ENCODE data around the gene PSMB7.

The PSMB7 gene

DNA sequence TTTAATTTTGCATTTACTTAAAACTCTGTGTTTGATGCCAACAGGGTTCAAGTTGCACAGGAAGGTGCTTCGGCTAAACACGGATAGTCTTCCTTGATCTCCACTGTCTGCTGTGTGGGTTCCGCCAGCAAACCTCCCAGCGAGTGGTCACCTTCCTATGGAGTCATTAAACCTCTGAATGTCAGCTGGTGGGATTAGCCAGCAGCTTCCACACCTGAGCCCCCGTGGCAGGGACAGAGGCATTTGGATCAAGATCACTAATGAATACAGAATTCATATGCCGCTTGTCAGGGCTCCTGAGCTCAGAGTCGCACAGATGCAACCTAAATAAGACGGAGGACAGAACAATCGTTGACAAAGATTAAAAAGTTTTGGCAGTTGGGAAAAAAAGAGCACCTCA is 39.5 kb downstream of the PSMB7 start:
- no peak for ATAC-seq (ENCODE audit: insufficient read depth, low read depth)
- H2AFZ ChIP-seq (ENCODE audit: low read depth, low read length), result no peak overlapping the region
- H3K9ac ChIP-seq (ENCODE audit: low read depth, low read length), result no peak overlapping the region
- no peaks in the 10 kb centered on the region for H3K9me3 ChIP-seq (ENCODE audit: insufficient read depth, low read length, severe bottlenecking)
- H3K36me3 ChIP-seq (ENCODE audit: insufficient read depth, low read length), result peaks cover 28% of the 10 kb centered on the region
- no peak for DNase-seq
- peaks cover 36% of the 10 kb centered on the region; the same call in 1 of the 2 replicates for H4K20me1 ChIP-seq (ENCODE audit: insufficient read depth, low read length)
- TF ChIP-seq, protein P1, sequence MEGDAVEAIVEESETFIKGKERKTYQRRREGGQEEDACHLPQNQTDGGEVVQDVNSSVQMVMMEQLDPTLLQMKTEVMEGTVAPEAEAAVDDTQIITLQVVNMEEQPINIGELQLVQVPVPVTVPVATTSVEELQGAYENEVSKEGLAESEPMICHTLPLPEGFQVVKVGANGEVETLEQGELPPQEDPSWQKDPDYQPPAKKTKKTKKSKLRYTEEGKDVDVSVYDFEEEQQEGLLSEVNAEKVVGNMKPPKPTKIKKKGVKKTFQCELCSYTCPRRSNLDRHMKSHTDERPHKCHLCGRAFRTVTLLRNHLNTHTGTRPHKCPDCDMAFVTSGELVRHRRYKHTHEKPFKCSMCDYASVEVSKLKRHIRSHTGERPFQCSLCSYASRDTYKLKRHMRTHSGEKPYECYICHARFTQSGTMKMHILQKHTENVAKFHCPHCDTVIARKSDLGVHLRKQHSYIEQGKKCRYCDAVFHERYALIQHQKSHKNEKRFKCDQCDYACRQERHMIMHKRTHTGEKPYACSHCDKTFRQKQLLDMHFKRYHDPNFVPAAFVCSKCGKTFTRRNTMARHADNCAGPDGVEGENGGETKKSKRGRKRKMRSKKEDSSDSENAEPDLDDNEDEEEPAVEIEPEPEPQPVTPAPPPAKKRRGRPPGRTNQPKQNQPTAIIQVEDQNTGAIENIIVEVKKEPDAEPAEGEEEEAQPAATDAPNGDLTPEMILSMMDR (IDR thresholded peaks at IDR 0.05; ENCODE audit: borderline replicate concordance, extremely low read depth, low read length, poor library complexity, severe bottlenecking), result no peak
- TF ChIP-seq EZH2 (IDR thresholded peaks at IDR 0.05; ENCODE audit: borderline replicate concordance, low read depth, low read length, severe bottlenecking), result no peak
- no peak overlapping the region for H3K4me2 ChIP-seq (ENCODE audit: insufficient read depth, low read length)
- no peaks in the 10 kb centered on the region for H3K4me1 ChIP-seq (ENCODE audit: insufficient read depth, low read length)
- no peak overlapping the region for H3K27ac ChIP-seq (ENCODE audit: low read length)
- no peaks in the 10 kb centered on the region for H3K27me3 ChIP-seq (ENCODE audit: insufficient read depth, low read length, poor library complexity)
- H3K79me2 ChIP-seq (ENCODE audit: insufficient read depth, low read length), result peaks cover 77% of the 10 kb centered on the region
- H3K4me3 ChIP-seq (ENCODE audit: low read depth in 1 of 2, low read length in 2 of 2), result no peak overlapping the region

DNA sequence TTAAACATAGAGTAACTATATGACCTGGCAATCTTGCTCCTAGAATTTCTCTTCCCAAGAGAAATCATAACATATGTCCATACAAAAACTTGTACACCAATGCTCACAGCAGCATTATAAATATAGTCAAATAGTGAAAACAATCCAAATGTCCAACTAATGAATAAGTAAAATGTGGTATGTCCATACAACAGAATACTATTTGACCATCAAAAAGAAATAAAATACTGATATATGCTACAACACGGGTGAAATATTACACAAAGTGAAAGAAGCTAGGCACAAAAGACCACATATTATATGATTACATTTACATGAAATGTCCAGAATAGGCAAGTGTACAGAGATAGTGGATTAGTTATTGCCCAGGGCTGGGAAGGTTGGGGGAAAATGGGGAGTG is 41.4 kb downstream of the PSMB7 start:
- TF ChIP-seq, protein P1 (IDR thresholded peaks at IDR 0.05; ENCODE audit: borderline replicate concordance, extremely low read depth, low read length, poor library complexity, severe bottlenecking), result no peak
- no peak for TF ChIP-seq EZH2 (IDR thresholded peaks at IDR 0.05; ENCODE audit: borderline replicate concordance, low read depth, low read length, severe bottlenecking)
- H3K9me3 ChIP-seq (ENCODE audit: insufficient read depth, low read length, severe bottlenecking), result no peaks in the 10 kb centered on the region
- no peak overlapping the region for H3K9ac ChIP-seq (ENCODE audit: low read depth, low read length)
- no peaks in the 10 kb centered on the region for H3K4me1 ChIP-seq (ENCODE audit: insufficient read depth, low read length)
- H4K20me1 ChIP-seq (ENCODE audit: insufficient read depth, low read length), result peaks cover 51% of the 10 kb centered on the region; the same call in 1 of the 2 replicates
- no peak overlapping the region for H3K4me2 ChIP-seq (ENCODE audit: insufficient read depth, low read length)
- H3K79me2 ChIP-seq (ENCODE audit: insufficient read depth, low read length), result peaks cover 81% of the 10 kb centered on the region
- H3K4me3 ChIP-seq (ENCODE audit: low read depth in 1 of 2, low read length in 2 of 2), result no peak overlapping the region
- H3K27ac ChIP-seq (ENCODE audit: low read length), result no peak overlapping the region
- no peaks in the 10 kb centered on the region for H3K27me3 ChIP-seq (ENCODE audit: insufficient read depth, low read length, poor library complexity)
- ATAC-seq (ENCODE audit: insufficient read depth, low read depth), result no peak
- no peak for DNase-seq
- H3K36me3 ChIP-seq (ENCODE audit: insufficient read depth, low read length), result peaks cover 15% of the 10 kb centered on the region
- no peak overlapping the region for H2AFZ ChIP-seq (ENCODE audit: low read depth, low read length)

GRCh38 chr9:124373386-124373785 is 41.9 kb downstream of the PSMB7 start:
- H3K4me1 ChIP-seq (ENCODE audit: insufficient read depth, low read length), result no peaks in the 10 kb centered on the region
- no peak overlapping the region for H2AFZ ChIP-seq (ENCODE audit: low read depth, low read length)
- H3K4me2 ChIP-seq (ENCODE audit: insufficient read depth, low read length), result no peak overlapping the region
- peaks cover 84% of the 10 kb centered on the region for H3K79me2 ChIP-seq (ENCODE audit: insufficient read depth, low read length)
- H3K9ac ChIP-seq (ENCODE audit: low read depth, low read length), result no peak overlapping the region
- TF ChIP-seq, protein P1 (IDR thresholded peaks at IDR 0.05; ENCODE audit: borderline replicate concordance, extremely low read depth, low read length, poor library complexity, severe bottlenecking), result no peak
- DNase-seq (no peak), ATAC-seq (ENCODE audit: insufficient read depth, low read depth) (no peak)
- H4K20me1 ChIP-seq (ENCODE audit: insufficient read depth, low read length), result peaks cover 56% of the 10 kb centered on the region; the same call in 1 of the 2 replicates
- no peaks in the 10 kb centered on the region for H3K27me3 ChIP-seq (ENCODE audit: insufficient read depth, low read length, poor library complexity)
- H3K27ac ChIP-seq (ENCODE audit: low read length), result no peak overlapping the region
- H3K4me3 ChIP-seq (ENCODE audit: low read depth in 1 of 2, low read length in 2 of 2), result no peak overlapping the region
- H3K9me3 ChIP-seq (ENCODE audit: insufficient read depth, low read length, severe bottlenecking), result no peaks in the 10 kb centered on the region
- H3K36me3 ChIP-seq (ENCODE audit: insufficient read depth, low read length), result peaks cover 15% of the 10 kb centered on the region

- no peak for TF ChIP-seq EZH2 (IDR thresholded peaks at IDR 0.05; ENCODE audit: borderline replicate concordance, low read depth, low read length, severe bottlenecking)
- TF ChIP-seq, protein P1 (IDR thresholded peaks at IDR 0.05; ENCODE audit: borderline replicate concordance, extremely low read depth, low read length, poor library complexity, severe bottlenecking), result no peak
- Histone ChIP-seq H3K9ac (ENCODE audit: low read depth, low read length) (no peak overlapping the region), H2AFZ (ENCODE audit: low read depth, low read length) (no peak overlapping the region), H3K4me1 (ENCODE audit: insufficient read depth, low read length) (no peaks in the 10 kb centered on the region), H3K27ac (ENCODE audit: low read length) (no peak overlapping the region), H4K20me1 (ENCODE audit: insufficient read depth, low read length) (peaks cover 56% of the 10 kb centered on the region), H3K36me3 (ENCODE audit: insufficient read depth, low read length) (peaks cover 12% of the 10 kb centered on the region), H3K27me3 (ENCODE audit: insufficient read depth, low read length, poor library complexity) (no peaks in the 10 kb centered on the region), H3K4me2 (ENCODE audit: insufficient read depth, low read length) (no peak overlapping the region), H3K4me3 (ENCODE audit: low read depth in 1 of 2, low read length in 2 of 2) (no peak overlapping the region), H3K9me3 (ENCODE audit: insufficient read depth, low read length, severe bottlenecking) (no peaks in the 10 kb centered on the region), H3K79me2 (ENCODE audit: insufficient read depth, low read length) (peaks cover 84% of the 10 kb centered on the region)
- no peak for ATAC-seq (ENCODE audit: insufficient read depth, low read depth)
- no peak for DNase-seq
Observed at GRCh38 chr9:124372038-124372437, 43.2 kb downstream of the PSMB7 start.
